ENCODE measurements around the gene ZBTB7C.

DNA sequence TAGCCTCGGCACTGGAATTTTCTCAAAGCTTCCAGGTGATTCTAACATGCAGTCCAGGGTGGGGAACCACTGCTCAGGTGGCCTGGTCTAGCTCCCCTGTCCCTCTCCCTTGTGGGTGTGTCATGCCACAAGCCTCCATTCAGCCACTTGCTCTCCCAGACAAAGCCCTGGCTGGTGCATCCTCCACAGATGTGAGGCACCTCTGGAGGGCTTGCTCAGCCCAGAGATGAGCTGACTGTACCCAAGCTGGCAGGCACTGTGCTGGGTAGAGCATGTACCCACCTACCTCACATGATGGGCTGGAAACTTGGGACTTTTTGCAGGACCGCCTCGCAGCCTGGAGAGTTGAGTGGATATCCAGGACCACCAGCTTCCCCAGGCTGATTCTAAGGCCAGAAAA, 88.1 kb downstream of the ZBTB7C start:
- TF ChIP-seq, protein P1, sequence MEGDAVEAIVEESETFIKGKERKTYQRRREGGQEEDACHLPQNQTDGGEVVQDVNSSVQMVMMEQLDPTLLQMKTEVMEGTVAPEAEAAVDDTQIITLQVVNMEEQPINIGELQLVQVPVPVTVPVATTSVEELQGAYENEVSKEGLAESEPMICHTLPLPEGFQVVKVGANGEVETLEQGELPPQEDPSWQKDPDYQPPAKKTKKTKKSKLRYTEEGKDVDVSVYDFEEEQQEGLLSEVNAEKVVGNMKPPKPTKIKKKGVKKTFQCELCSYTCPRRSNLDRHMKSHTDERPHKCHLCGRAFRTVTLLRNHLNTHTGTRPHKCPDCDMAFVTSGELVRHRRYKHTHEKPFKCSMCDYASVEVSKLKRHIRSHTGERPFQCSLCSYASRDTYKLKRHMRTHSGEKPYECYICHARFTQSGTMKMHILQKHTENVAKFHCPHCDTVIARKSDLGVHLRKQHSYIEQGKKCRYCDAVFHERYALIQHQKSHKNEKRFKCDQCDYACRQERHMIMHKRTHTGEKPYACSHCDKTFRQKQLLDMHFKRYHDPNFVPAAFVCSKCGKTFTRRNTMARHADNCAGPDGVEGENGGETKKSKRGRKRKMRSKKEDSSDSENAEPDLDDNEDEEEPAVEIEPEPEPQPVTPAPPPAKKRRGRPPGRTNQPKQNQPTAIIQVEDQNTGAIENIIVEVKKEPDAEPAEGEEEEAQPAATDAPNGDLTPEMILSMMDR (conservative IDR thresholded peaks at IDR 0.05; ENCODE audit: low read depth, low read length): no peak
- no peak for TF ChIP-seq EZH2 (IDR thresholded peaks at IDR 0.05; ENCODE audit: borderline replicate concordance, low read depth, low read length, poor library complexity, severe bottlenecking)
